Rectal smooth muscle tissue (tissue), 1 donor: Measurements from ENCODE around the gene TMEM163.
"Not testable (repeated sequence)": the region's sequence is repeated elsewhere in the genome, so short reads cannot be mapped to it uniquely, and the experiment has no call there.

Source experiments
- H3K27ac ChIP-seq: one replicate; pipeline ENCODE4 v1.7.0; 2013; ENCODE audit warnings: low read depth, low read length, inconsistent platforms
- H3K27me3 ChIP-seq: one replicate; pipeline ENCODE4 v1.7.0; 2013; ENCODE audit warnings: low read length; ENCODE audit not compliant: control insufficient read depth, insufficient read depth
- H3K36me3 ChIP-seq: one replicate; pipeline ENCODE4 v1.7.0; 2013; ENCODE audit warnings: low read length; ENCODE audit not compliant: control insufficient read depth, insufficient read depth
- H3K4me1 ChIP-seq: one replicate; pipeline ENCODE4 v1.7.0; 2013; ENCODE audit warnings: low read length; ENCODE audit not compliant: control insufficient read depth, insufficient read depth
- H3K4me3 ChIP-seq: one replicate; pipeline ENCODE4 v1.7.0; 2013; ENCODE audit warnings: low read length
- H3K9ac ChIP-seq: one replicate; pipeline ENCODE4 v1.7.0; 2013; ENCODE audit warnings: low read length

The TMEM163 gene

DNA sequence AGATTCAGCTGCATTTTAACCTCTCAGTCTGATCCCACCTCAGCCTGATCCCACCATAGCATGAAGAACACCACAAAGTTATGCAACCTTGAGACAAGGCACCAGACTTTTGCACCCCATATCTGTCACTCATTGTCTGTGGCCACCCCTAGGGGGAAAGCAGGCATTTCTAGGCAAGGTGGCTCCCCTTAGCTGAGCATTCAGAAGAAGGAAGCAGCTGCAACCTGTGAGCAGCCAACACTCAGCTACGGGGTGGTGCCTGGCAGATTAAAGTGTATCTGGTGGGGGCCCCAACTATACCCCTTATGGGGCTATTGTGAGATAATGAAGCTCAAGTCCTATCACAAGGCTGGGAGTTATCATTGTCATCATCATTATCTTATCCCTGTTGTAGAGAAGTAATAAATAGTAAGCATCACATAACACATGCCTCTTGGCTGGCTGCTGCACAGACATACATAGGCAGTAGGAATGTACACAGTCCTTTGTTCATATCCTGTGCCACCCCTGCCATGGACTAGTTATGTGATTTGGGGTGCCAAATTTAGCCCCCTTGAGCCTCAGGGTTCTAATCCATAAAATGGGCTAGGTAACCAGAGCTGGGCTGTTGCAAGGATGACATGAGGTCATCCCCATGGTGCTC is 20.6 kb upstream of the TMEM163 start:
- Histone ChIP-seq H3K27me3 (no peaks in the 10 kb centered on the region), H3K9ac (no peak overlapping the region), H3K4me3 (no peak overlapping the region), H3K36me3 (no peaks in the 10 kb centered on the region), H3K27ac (no peak overlapping the region), H3K4me1 (no peaks in the 10 kb centered on the region)

DNA sequence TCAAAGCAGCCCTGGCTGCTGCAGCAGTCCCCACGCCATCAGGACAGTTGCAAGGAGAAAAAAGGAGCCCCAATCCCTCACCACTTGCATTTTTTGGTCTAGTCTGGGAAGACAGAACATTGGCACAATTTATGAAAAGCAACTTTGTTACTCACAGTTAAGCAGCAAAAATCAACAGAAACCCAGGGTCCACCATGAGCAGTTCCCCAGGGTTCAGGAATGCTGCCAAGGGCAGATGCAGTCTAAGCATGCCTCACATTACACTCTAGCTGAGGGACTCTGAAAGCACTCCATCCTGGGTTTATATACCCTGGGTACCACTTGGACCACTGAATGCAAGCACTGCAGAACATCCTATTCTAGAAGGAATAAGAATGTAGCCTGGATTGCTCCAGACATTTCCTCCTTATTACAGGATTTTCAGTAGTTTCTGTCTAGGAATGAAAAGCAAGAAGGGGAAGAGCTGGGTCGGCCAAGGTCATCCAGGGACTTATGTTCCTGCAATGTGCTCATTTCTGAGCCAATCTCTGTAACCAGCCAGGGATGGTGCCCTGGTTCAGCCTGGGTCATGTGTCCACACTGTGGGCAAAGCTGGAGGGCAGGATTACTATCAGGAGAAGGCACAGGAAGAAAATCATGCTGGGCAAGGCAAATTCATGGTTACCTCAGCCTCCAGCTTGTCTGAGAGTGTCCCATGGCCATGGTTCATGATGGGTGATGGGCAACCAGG is 19.5 kb upstream of the TMEM163 start:
- Histone ChIP-seq H3K27me3 (no peaks in the 10 kb centered on the region), H3K36me3 (no peaks in the 10 kb centered on the region), H3K27ac (no peak overlapping the region), H3K4me3 (no peak overlapping the region), H3K9ac (no peak overlapping the region), H3K4me1 (no peaks in the 10 kb centered on the region)

DNA sequence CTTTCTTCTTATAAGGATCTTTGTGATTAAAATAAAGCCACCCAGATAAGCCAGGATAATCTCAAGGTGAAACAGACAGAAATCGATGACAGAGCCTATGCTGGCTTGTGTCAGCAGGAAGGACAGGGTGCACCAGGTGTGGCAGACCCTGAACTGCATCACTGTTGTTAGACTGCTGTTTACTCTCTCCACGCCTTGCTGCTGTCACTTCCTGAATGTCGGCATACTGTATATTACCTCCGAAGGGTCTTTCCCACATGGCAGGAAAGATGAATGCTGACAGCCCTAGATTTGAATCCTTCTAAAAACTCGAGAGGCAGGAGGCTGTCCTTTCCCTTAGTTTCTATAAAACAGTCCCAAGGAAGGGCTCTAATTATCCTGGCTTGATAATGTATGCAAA is 18.9 kb upstream of the TMEM163 start:
- H3K4me3 ChIP-seq, result no peak overlapping the region
- H3K27ac ChIP-seq, result no peak overlapping the region
- no peaks in the 10 kb centered on the region for H3K36me3 ChIP-seq
- H3K4me1 ChIP-seq, result no peaks in the 10 kb centered on the region
- no peak overlapping the region for H3K9ac ChIP-seq
- H3K27me3 ChIP-seq, result no peaks in the 10 kb centered on the region

DNA sequence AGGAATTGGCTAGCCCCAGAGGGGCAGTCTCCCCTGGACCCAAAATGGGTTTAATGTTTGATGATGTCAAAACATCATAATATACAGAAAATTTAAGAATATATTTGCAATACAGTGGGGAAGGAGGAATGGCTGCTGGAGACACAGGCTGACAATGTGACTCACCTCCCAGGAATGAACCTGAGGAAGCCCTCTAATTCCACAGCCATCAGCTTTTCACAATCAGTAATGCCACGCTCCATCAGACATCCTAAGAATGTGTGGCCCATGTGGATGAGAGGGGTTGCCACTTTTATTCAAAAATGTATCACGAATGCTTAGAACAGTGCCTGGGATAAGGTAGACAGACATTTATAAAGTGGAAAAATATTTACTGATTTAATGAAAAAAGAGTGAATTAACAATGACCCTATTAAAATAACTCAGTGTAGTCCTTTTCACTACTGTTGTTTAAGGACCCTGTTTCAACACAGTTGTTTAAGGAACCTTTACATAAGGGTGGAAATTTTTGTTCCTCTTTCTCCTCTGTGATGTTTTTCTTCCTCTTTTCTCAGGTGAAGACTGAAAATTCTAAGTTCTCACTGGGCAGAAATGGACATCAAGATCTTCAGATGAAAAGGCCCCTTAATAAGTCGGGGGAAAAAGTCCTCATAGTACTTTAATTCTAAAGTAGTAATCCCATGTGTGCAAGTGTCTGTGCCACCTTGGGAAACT is 17.5 kb upstream of the TMEM163 start:
- Histone ChIP-seq H3K4me3 (no peak overlapping the region), H3K9ac (no peak overlapping the region), H3K27me3 (no peaks in the 10 kb centered on the region), H3K27ac (no peak overlapping the region), H3K36me3 (no peaks in the 10 kb centered on the region), H3K4me1 (no peaks in the 10 kb centered on the region)

DNA sequence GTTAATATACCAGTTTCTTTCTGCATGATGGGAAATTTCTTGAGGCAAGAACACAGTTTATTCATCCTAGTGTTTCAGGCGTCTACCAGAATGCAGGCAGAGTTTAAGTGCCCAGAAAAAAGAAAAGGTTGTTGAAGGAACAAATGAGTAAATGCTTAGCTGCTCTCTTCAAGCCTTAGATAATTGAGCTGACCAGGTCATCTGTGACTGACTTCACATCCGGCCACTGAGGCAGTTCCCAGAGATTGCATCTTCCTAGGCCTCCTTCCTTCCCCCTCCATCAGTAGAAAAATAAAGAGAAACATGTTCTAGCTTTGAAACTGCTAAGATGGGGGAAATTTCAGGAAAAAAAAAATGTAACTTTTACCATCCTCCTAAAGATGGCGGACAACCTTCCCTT is 9.4 kb upstream of the TMEM163 start:
- H3K27ac ChIP-seq, result no peak overlapping the region
- no peaks in the 10 kb centered on the region for H3K4me1 ChIP-seq
- peaks cover 4% of the 10 kb centered on the region for H3K27me3 ChIP-seq
- H3K9ac ChIP-seq, result no peak overlapping the region
- no peaks in the 10 kb centered on the region for H3K36me3 ChIP-seq
- H3K4me3 ChIP-seq, result no peak overlapping the region

DNA sequence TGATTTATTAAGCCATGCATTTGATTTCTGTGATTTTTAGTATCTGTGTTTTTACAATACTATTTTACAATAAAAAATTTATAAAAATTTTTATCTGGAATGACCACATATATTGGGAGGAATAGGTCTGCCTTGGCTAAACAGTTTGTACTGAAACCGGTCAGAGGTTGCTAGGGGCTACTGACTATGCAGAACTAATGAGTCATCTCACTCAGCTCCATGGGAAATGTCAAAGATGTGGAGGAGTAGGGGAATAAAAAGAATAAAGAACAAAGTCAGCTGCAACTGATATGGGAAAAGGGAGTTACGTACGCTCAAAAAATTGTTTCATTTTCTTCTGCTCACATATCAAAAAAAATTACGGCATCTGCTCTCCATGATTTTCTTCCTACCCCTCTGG is 8.6 kb upstream of the TMEM163 start:
- H3K27ac ChIP-seq, result no peak overlapping the region

DNA sequence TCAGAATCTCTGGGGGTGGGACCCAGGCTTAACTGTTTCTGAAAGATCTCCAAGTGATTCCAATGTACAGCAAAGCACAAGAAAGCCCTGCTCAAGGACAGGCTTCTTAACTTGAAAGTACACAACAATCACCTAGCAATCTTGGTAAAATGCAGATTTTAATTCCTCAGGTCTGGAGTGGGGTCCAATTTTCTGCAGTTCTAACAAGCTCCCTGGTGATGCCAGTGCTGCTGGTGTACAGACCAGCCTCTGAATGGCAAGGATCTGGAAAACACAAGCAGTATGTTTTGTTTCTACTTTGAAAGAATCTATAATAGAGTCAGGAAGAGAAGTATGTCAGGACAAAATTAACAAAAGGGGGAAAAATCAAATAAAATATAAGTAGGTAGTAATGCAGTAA is 7.8 kb upstream of the TMEM163 start:
- Histone ChIP-seq H3K36me3 (no peaks in the 10 kb centered on the region), H3K4me1 (no peaks in the 10 kb centered on the region), H3K9ac (no peak overlapping the region), H3K27me3 (peaks cover 4% of the 10 kb centered on the region), H3K27ac (no peak overlapping the region), H3K4me3 (no peak overlapping the region)

More for the DNA sequence above, 8.6 kb upstream of the TMEM163 start:
- Histone ChIP-seq H3K9ac (no peak overlapping the region), H3K4me3 (no peak overlapping the region), H3K36me3 (no peaks in the 10 kb centered on the region), H3K4me1 (no peaks in the 10 kb centered on the region), H3K27me3 (peaks cover 4% of the 10 kb centered on the region)

DNA sequence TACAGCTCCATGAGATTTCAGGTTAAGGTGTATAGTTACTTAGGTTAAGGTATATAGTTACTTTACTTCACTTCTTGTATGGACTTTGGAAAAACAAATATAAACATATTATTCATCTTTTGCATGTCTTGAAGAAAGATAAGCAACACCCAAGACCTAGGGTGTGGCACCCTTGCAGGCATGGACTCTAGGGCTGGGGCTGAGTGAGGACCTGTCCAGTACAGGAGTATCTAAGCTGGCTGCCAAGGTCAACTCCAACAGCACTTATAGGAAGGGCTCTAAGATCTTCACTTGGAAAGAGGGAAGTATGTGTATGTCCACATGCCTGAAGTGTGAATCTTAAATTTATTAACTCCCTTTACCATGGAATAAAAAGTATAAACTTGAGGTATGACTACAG is 7.1 kb upstream of the TMEM163 start:
- no peak overlapping the region for H3K27ac ChIP-seq

DNA sequence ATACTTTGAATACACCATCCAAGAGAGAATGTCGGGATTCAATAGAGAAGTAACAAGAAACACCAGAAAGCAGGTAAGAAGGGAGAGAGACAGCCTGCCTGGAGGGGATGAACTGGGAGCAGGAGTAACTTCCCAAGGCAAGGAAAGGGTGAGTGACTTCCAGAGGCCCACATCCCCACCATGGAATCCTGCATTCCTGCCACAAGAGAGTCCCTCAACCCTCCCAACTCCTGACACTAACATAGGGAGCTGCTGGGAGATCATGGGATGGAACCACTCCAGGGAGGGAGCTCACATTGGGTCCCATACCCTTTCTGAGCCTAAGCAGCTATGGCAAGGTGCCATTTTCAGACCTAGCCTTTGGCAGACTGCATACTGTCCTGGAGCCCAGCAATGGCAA is 5.5 kb upstream of the TMEM163 start:
- H3K27me3 ChIP-seq, result peaks cover 10% of the 10 kb centered on the region
- H3K27ac ChIP-seq, result no peak overlapping the region

More for the DNA sequence above, 7.1 kb upstream of the TMEM163 start:
- H3K27me3 ChIP-seq, result peaks cover 4% of the 10 kb centered on the region
- H3K36me3 ChIP-seq, result no peaks in the 10 kb centered on the region
- no peak overlapping the region for H3K9ac ChIP-seq
- no peaks in the 10 kb centered on the region for H3K4me1 ChIP-seq
- no peak overlapping the region for H3K4me3 ChIP-seq

DNA sequence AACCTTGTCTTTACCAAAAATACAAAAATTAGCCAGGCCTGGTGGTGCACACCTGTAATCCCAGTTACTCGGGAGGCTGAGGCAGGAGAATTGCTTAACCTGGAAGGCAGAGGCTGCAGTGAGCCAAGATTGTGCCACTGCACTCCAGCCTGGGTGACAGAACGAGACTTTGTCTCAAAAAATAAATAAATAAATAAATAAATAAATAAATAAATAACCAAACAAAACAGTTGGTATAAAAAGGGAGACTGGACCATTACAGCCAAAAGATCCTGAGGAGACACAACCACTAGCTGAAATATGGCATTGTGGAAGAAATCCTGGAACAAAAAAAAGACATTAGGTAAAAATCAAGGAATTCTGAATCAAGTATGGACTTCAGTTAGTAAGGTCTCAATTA is 4.9 kb upstream of the TMEM163 start:
- peaks cover 13% of the 10 kb centered on the region for H3K27me3 ChIP-seq
- not testable (repeated sequence) for H3K27ac ChIP-seq, H3K4me1 ChIP-seq, H3K36me3 ChIP-seq, H3K4me3 ChIP-seq, H3K9ac ChIP-seq

More for the DNA sequence above, 5.5 kb upstream of the TMEM163 start:
- H3K36me3 ChIP-seq, result no peaks in the 10 kb centered on the region
- H3K4me3 ChIP-seq, result no peak overlapping the region
- H3K4me1 ChIP-seq, result no peaks in the 10 kb centered on the region
- no peak overlapping the region for H3K9ac ChIP-seq

DNA sequence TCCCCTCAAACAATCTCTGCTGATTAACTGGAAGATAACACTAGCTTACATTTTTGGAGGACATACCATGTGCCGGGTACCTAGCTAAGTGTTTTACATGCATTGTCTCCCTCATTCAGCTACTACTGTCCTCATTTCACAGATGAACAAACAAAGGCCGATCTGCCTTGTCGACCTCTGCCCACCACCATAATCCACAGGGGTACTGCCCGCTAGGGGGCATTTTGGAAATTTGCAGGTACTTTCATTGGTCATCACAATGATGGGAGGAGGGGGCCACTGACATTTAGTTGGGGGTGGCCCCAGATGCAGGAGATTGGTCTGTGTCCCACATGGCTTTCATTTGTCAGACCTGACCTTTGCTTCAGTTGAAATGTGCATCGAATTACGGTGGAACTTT is 3.9 kb upstream of the TMEM163 start:
- Histone ChIP-seq H3K27me3 (peaks cover 19% of the 10 kb centered on the region), H3K9ac (no peak overlapping the region), H3K36me3 (no peaks in the 10 kb centered on the region), H3K4me3 (no peak overlapping the region), H3K27ac (no peak overlapping the region), H3K4me1 (no peaks in the 10 kb centered on the region)

DNA sequence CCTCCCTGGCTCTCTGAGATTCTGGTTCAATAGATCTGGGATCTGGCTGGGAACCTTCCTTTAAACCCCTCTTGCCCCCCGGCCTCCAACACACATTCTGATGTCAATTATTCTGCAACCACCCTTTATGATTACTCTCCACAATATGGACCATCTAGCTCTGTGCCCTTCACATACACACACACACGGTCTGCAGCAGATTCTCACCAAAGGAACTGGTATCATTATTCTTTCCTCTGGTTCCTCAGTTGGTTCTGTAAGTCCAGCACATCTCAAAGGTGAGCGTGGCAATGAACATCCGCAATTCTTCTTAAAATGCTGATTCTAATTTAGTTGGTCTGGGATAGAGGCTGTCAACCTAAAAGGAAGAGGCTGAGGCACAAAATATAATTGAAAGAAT is 2.8 kb upstream of the TMEM163 start:
- H3K36me3 ChIP-seq, result no peaks in the 10 kb centered on the region
- no peak overlapping the region for H3K4me3 ChIP-seq
- no peaks in the 10 kb centered on the region for H3K4me1 ChIP-seq
- no peak overlapping the region for H3K9ac ChIP-seq
- H3K27me3 ChIP-seq, result peaks cover 22% of the 10 kb centered on the region
- no peak overlapping the region for H3K27ac ChIP-seq
